CD4-positive, alpha-beta T cell treated with Interleukin-12 subunit alpha and Interleukin-12 subunit beta, for 1 hour (primary cell): ENCODE data around the gene PRIMPOL.
A peak's percentile ranks its signal among the peaks of the same experiment; 100 is the strongest.
"Not testable (repeated sequence)": the region's sequence is repeated elsewhere in the genome, so short reads cannot be mapped to it uniquely, and the experiment has no call there.

Experiments
- DNase-seq: peaks from one replicate; pipeline ENCODE4 v3.0.0-alpha.2; 2020

The PRIMPOL gene

GRCh38 chr4:184715526-184715925 is 66.0 kb downstream of the PRIMPOL start:
- DNase-seq, result no peak

- no peak for DNase-seq
These were observed 69.9 kb downstream of the PRIMPOL start for GRCh38 chr4:184719407-184719806.

GRCh38 chr4:184721254-184721653 is 71.7 kb downstream of the PRIMPOL start:
- DNase-seq, result no peak

GRCh38 chr4:184722798-184723197 is 73.3 kb downstream of the PRIMPOL start:
- no peak for DNase-seq

GRCh38 chr4:184727430-184727829 is 77.9 kb downstream of the PRIMPOL start:
- DNase-seq, result no peak

GRCh38 chr4:184728858-184729257 is 79.3 kb downstream of the PRIMPOL start:
- no peak for DNase-seq

- DNase-seq, result no peak
These were observed 80.4 kb downstream of the PRIMPOL start for GRCh38 chr4:184729946-184730345.

GRCh38 chr4:184731056-184731455 is 81.5 kb downstream of the PRIMPOL start:
- DNase-seq, result no peak

- no peak for DNase-seq
These were observed 82.6 kb downstream of the PRIMPOL start for GRCh38 chr4:184732126-184732525.

GRCh38 chr4:184733654-184734524 is 84.4 kb downstream of the PRIMPOL start, which contains the start of gene CENPU:
Gene CENPU (minus strand): TSS chr4:184734096. CDS start chr4:184734062, 34 bp downstream.
- peak; percentile 97 for DNase-seq

- DNase-seq, result no peak
These were observed 85.2 kb downstream of the PRIMPOL start for GRCh38 chr4:184734758-184735157.

GRCh38 chr4:184739575-184739974 is 90.0 kb downstream of the PRIMPOL start:
- DNase-seq, result not testable (repeated sequence)

GRCh38 chr4:184740980-184741391 is 91.4 kb downstream of the PRIMPOL start:
- no peak for DNase-seq

- DNase-seq, result not testable (repeated sequence)
These were observed 92.1 kb downstream of the PRIMPOL start for GRCh38 chr4:184741651-184742050.

- no peak for DNase-seq
These were observed 94.1 kb downstream of the PRIMPOL start for GRCh38 chr4:184743650-184744049.

- no peak for DNase-seq
These were observed 94.7 kb downstream of the PRIMPOL start for GRCh38 chr4:184744236-184744635.
